Hematopoietic multipotent progenitor cell treated with erythropoietin and hydrocortisone succinate and interleukin-3 and kit ligand, for 4 days (in vitro differentiated cells): Measurements from ENCODE around the gene EXO5.
"Not testable (repeated sequence)": the region's sequence is repeated elsewhere in the genome, so short reads cannot be mapped to it uniquely, and the experiment has no call there.

ENCODE experiments used
- DNase-seq: peaks from one replicate; pipeline ENCODE4 v3.0.0-alpha.2; 2015

The EXO5 gene

GRCh38 chr1:40554807-40555206, 46.2 kb downstream of the EXO5 start:
- DNase-seq, result not testable (repeated sequence)

- no peak for DNase-seq
Measured at GRCh38 chr1:40556121-40556520, 47.6 kb downstream of the EXO5 start.

- DNase-seq, result not testable (repeated sequence)
Measured at GRCh38 chr1:40558241-40558640, 49.7 kb downstream of the EXO5 start.

- no peak for DNase-seq
Measured at GRCh38 chr1:40562185-40562584, 53.6 kb downstream of the EXO5 start.

GRCh38 chr1:40563266-40563665, 54.7 kb downstream of the EXO5 start:
- DNase-seq, result no peak

GRCh38 chr1:40564506-40564905, 55.9 kb downstream of the EXO5 start:
- DNase-seq, result no peak

- DNase-seq, result no peak
Measured at GRCh38 chr1:40564913-40565312, 56.3 kb downstream of the EXO5 start.
